GM19240 (cell line): ENCODE data around the gene CCL17.
"Not testable (repeated sequence)": the region's sequence is repeated elsewhere in the genome, so short reads cannot be mapped to it uniquely, and the experiment has no call there.

Experiments
- DNase-seq: peaks from one replicate; pipeline ENCODE4 v3.0.0; 2011; ENCODE audit warnings: low spot score; ENCODE audit not compliant: insufficient read length

The CCL17 gene

DNA sequence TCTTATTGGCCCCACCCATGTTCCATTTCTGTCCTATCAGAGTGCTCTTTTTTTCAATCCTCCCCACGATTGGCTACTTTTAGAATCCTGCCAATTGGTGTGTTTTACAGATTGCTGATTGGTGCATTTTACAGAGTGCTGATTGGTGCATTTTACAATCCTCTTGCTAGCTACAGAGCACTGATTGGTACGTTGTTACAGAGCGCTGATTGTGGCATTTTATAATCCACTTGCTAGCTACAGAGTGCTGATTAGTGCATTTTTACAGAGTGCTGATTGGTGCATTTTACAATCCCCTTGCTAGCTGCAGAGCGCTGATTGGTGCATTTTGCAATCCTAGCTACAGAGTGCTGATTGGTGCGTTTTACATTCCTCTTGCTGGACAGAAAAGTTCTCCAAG, 9.5 kb upstream of the CCL17 start:
- no peak for DNase-seq

- no peak for DNase-seq
Measured at GRCh38 chr16:57396786-57397185, 7.8 kb upstream of the CCL17 start.

- DNase-seq: not testable (repeated sequence)
Measured at GRCh38 chr16:57397493-57397892, 7.1 kb upstream of the CCL17 start.

GRCh38 chr16:57401943-57402640, 2.5 kb upstream of the CCL17 start:
- no peak for DNase-seq

GRCh38 chr16:57405097-57405496, 530 bp downstream of the CCL17 start:
- no peak for DNase-seq

GRCh38 chr16:57406881-57407280, 2.3 kb downstream of the CCL17 start:
- no peak for DNase-seq

- DNase-seq: no peak
Measured at GRCh38 chr16:57407521-57408353, 3.2 kb downstream of the CCL17 start.

DNA sequence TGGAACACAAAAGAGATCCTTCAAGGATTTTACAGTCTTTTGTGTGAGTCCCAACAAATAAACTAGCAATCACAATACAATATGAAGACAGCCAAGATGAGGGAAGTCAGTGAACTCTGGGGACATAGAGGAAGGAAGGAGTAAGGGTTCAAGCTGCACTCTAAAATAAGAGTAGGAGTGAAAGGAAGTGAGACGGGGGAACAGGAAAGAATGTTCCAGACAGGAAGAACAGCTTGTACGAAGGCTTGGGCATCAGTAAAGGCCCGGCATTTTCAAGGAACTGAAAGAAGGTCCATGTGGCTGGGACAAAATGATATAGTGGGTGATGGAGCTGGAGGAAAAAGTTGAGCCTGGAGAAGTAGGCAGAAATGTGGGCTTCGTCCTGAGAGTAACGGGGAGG, 4.5 kb downstream of the CCL17 start:
- no peak for DNase-seq

DNA sequence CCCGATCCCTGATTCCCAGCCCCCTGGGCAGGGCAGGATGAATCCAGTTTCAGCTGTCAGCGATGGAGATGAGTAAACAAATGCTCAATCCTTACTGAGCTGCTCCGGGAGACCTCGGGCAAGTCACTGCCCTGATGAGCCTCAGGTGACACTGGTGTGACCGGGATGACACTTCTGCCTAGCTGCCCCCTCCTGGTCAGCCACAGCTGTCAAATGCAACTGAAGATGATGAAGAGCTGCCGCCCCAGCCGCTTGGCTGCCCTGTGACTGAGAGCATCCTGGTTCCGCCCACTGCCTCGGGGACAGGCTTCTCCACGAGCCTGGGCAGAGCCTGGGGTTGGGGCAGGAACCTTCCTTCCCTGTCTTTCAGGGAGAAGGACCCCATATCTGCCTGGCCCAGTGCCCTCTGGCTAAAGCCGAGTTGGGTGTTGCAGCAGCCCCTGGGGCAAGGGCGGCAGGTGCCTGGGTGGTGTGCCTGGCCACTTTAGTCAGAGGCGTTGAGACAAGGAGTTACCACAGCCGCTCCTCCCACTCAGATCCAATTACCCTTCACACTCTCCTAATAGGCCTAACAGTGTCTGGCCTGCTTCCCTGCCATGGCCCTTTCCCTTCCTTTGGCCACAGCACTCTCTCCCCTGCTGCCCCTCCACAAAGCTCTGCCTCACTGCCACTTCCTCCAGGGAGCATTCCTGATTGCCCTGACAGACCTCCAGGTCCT, 5.5 kb downstream of the CCL17 start:
- DNase-seq: no peak

- no peak for DNase-seq
Measured at GRCh38 chr16:57411362-57411976, 6.9 kb downstream of the CCL17 start.

DNA sequence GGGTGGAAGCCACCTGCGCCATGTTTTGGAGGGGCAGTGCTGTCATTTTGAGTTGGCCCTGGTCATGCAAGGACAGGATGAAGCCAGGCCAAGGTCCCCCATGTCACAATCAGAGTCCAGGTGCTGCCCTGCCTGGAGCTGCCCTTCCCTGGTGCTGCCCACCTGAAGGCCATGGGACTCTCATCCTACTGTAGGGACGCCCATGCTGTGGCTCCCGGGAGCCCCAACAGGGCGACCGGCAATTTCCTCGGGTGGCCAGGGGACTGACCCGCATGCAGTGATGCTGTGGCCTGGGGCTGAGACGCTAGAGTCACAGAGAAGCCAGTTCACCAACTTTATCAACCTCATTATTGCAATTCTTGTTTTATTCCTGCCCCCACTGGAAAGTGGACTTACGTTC, 8.0 kb downstream of the CCL17 start:
- no peak for DNase-seq

GRCh38 chr16:57413301-57413730, 8.7 kb downstream of the CCL17 start:
- no peak for DNase-seq

- no peak for DNase-seq
Measured at GRCh38 chr16:57413733-57414132, 9.2 kb downstream of the CCL17 start.

- DNase-seq: no peak
Measured at GRCh38 chr16:57416084-57416483, 11.5 kb downstream of the CCL17 start.

DNA sequence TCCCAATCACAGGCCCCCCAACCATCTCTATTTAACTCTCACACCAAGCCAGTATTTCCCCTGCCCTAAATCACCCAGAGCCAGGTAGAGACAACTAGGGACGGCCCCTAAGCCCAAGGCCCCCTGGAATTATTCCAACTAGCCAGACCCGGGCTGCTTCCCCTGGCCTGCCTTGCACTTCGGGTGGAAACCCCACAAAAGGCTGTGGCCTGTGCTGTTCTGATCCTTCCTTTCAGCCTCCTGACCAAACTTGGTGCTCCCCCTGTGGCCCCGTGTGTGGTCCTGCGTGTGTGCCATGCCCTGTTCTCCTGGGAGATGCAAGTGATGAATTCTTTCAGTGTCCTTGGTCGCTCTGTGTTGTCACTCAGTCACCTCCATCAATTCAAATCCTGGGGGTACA, 14.9 kb downstream of the CCL17 start:
- DNase-seq: no peak

DNA sequence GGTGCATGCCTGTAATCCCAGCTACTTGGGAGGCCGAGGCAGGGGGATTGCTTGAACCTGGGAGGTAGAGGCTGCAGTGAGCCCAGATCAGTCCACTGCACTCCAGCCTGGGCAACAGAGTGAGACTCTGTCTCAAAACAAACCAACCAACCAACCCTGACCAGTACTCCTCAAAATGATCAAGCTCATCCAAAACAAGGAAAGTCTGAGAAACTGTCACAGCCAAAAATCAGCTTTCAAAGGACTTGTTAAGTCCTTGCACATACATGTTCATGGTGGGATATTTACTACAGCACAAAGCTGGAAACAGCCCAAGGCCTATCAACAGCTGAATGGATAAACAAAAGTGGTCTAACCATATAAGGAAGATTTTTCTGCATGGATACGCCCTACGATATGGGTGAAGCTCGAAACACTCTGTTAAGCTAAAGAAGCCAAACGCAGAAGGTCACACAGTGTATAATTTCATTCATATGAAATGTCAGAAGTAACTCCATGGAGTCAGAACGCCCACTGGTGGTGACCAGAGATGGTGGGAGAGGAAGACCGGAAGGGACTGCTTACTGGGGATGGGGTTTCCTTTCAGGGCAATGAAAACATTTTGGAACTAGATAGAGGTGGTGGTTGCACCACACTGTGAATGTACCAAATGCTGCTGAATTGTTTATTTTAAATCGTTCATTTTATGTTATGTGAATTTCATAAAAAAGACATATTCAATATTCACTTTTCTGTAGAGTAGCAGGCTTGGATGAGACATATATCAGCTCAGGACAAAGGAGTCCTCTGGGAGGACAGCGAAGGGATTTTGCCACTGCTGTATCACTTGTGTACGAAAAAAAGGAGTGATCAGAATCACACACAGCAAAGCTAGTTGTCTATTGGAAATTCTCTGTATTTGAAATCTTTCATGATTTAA, 17.7 kb downstream of the CCL17 start:
- no peak for DNase-seq

GRCh38 chr16:57423152-57423551, 18.6 kb downstream of the CCL17 start:
- DNase-seq: no peak

- no peak for DNase-seq
Measured at GRCh38 chr16:57424583-57424982, 20.0 kb downstream of the CCL17 start.

GRCh38 chr16:57426356-57426755, 21.8 kb downstream of the CCL17 start:
- no peak for DNase-seq

DNA sequence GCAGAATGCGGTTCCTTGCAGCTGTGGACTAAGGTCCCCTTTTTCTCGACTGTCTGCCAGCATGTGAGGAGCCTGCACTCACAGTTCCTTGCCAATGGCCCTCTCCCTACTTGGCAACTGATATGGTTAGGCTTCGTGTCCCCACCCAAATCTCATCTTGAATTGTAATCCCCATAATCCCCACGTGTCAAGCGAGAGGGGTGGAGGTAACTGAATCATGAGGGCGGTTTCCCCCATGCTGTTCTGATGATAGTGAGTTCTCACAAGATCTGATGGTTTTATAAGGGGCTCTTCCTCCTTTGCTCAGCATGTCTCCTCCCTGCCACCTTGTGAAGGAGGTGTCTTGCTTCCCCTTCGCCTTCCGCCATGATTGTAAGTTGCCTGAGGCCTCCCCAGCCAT, 22.7 kb downstream of the CCL17 start:
- DNase-seq: no peak

DNA sequence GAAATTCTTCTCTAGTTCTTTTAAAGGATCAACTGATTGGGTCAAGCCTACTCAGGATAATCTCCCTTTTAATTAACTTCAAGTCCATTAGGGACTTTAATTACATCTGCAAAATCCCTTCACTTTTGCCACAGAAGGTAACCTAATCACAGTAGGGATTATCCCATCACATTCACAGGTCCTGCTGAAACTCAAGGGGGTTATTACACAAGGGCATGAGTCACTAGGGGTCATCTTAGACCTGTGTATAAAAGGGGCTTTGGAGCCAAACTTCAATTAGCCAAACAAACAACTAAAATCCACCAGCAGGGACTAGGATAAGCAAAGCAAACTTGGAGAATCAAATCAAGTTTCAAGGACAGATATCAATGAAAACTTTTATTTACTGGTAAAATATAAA, 23.3 kb downstream of the CCL17 start:
- no peak for DNase-seq
